Esophagus muscularis mucosa (tissue), 4 donors: ENCODE measurements around the gene ARID1B. TPM values are rescaled to one million over a fixed set of nuclear protein-coding genes. Genes with fewer than 3 reads are reported as not detected.

Experiments used
- DNase-seq: peaks from one replicate; pipeline ENCODE4 v3.0.0-alpha.2; 2017; ENCODE audit errors: extremely low spot score
- H3K27ac ChIP-seq, 4 donors: fragments of 200-600 bp; sonication (generic); replicated peaks in 1 of 4; 1 replicate in 3 of 4; 2 replicates in 1 of 4; pipeline ENCODE4 v1.5.1; 2016 to 2019; ENCODE audit warnings: mild to moderate bottlenecking in 1 of 4
- H3K27me3 ChIP-seq, 4 donors: fragments of 200-600 bp; sonication (generic); one replicate each; pipeline versions ENCODE4 v1.5.1 to v1.6.0; 2016 to 2019
- H3K36me3 ChIP-seq, 4 donors: fragments of 200-600 bp; sonication (generic); one replicate each; pipeline ENCODE4 v1.5.1; 2016 to 2019
- H3K4me1 ChIP-seq, 4 donors: fragments of 200-600 bp; sonication (generic); one replicate each; pipeline ENCODE4 v1.5.1; 2016 to 2019
- H3K4me3 ChIP-seq, 4 donors: fragments of 200-600 bp; sonication (generic); 1 replicate in 2 of 4; 2 replicates in 2 of 4; pipeline ENCODE4 v1.5.1; 2016 to 2019; ENCODE audit warnings: mild to moderate bottlenecking in 4 of 4, moderate library complexity in 1 of 4
- H3K9me3 ChIP-seq, 4 donors: fragments of 200-600 bp; sonication (generic); 1 replicate in 3 of 4; 2 replicates in 1 of 4; pipeline ENCODE4 v1.5.1; 2016 to 2019
- EP300 ChIP-seq: sonication (generic); formaldehyde crosslinking; IDR thresholded peaks from one replicate; pipeline ENCODE4 v1.6.1; 2017; ENCODE audit warnings: antibody characterized with exemption
- POLR2A ChIP-seq: fragments of 450-650 bp; IDR thresholded peaks from one replicate; pipeline ENCODE4 v1.6.1; 2017; ENCODE audit warnings: antibody characterized with exemption, moderate library complexity, mild to moderate bottlenecking, low read depth
- POLR2AphosphoS5 ChIP-seq, 2 donors: sonication (generic); formaldehyde crosslinking; IDR thresholded peaks; one replicate each; pipeline ENCODE4 v1.6.1; 2017; ENCODE audit warnings: antibody characterized with exemption in 2 of 2
- WGBS: methylation state at CpG from one replicate; pipeline ENCODE4 v1.1.5; 2018; 5-methylcytosine and 5-hydroxymethylcytosine counted together
- intact Hi-C: fragments of 100-400 bp; cut with DNase I; formaldehyde crosslinking; loops from one replicate; pipeline ENCODE4 v1.15.1; 2023
- total RNA-seq, 4 donors: library from RNA; depleted of rRNA; stranded (reverse); fragments of >200 nt; gene quantifications; one replicate each; pipeline versions ENCODE4 v1.1.0 to v1.2.1, GENCODE V29; 2016
- TF ChIP-seq, protein P1 (sequence below), 3 experiments: fragments of 200-600 bp in 2 of 3; fragments of 450-650 bp in 1 of 3; sonication (generic) in 2 of 3; IDR thresholded peaks; one replicate each; pipeline ENCODE4 v1.5.1; 2017 to 2019; ENCODE audit warnings: antibody characterized with exemption in 3 of 3, mild to moderate bottlenecking in 2 of 3, moderate library complexity in 1 of 3

Gene ARID1B
- total RNA-seq, 4 donors from 2014 or later: 55.0 to 87.2 (median 72.7) TPM

DNA sequence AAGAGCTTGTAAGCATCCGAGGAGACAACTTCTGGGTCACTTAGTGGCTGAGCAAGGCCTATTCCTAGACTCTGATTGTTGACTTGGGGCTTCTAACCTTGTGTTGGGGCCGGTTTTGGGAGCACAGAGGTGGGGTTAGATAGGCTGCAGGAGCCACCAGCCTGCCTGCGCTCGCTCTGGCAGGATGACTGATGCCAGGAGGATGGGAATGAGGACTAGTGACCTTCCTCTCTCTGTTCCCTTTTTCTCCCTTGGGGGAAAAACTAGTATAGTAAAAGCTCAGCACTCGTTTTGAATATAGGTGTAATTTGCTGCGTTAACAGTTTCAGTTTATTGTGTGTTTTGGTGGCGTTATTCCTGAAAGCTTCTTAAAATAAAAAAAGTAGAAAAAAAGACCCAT is 141.5 kb downstream of the ARID1B start:
- H3K27ac ChIP-seq: no peak overlapping the region
- 69% methylated on average over 7 of the region's 7 CpGs for WGBS

GRCh38 chr6:156919370-156919769 is 142.2 kb downstream of the ARID1B start:
- intact Hi-C loops: no loop called here
- Histone ChIP-seq H3K4me3 (no peak overlapping the region), H3K36me3 (no peaks in the 10 kb centered on the region), H3K9me3 (no peaks in the 10 kb centered on the region), H3K4me1 (peaks cover 18 to 37% (median 31%) of the 10 kb centered on the region in 4 donors), H3K27me3 (no peaks in the 10 kb centered on the region), H3K27ac (no peak overlapping the region)
- 100% methylated on average over 2 of the region's 2 CpGs for WGBS
- TF ChIP-seq POLR2AphosphoS5 (IDR thresholded peaks at IDR 0.05): no peak
- TF ChIP-seq, protein P1, sequence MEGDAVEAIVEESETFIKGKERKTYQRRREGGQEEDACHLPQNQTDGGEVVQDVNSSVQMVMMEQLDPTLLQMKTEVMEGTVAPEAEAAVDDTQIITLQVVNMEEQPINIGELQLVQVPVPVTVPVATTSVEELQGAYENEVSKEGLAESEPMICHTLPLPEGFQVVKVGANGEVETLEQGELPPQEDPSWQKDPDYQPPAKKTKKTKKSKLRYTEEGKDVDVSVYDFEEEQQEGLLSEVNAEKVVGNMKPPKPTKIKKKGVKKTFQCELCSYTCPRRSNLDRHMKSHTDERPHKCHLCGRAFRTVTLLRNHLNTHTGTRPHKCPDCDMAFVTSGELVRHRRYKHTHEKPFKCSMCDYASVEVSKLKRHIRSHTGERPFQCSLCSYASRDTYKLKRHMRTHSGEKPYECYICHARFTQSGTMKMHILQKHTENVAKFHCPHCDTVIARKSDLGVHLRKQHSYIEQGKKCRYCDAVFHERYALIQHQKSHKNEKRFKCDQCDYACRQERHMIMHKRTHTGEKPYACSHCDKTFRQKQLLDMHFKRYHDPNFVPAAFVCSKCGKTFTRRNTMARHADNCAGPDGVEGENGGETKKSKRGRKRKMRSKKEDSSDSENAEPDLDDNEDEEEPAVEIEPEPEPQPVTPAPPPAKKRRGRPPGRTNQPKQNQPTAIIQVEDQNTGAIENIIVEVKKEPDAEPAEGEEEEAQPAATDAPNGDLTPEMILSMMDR (IDR thresholded peaks at IDR 0.05): no peak
- no peak for TF ChIP-seq POLR2A
- no peak for TF ChIP-seq EP300
- DNase-seq: no peak

More for the DNA sequence above, 141.5 kb downstream of the ARID1B start:
- H3K27me3 ChIP-seq: no peaks in the 10 kb centered on the region
- no peak for DNase-seq
- no peaks in the 10 kb centered on the region for H3K36me3 ChIP-seq
- peaks cover 18 to 36% (median 28%) of the 10 kb centered on the region in 4 donors for H3K4me1 ChIP-seq
- TF ChIP-seq POLR2A: no peak
- TF ChIP-seq, protein P1 (IDR thresholded peaks at IDR 0.05): no peak
- TF ChIP-seq POLR2AphosphoS5 (IDR thresholded peaks at IDR 0.05): no peak
- no peak for TF ChIP-seq EP300
- no peak overlapping the region for H3K4me3 ChIP-seq
- intact Hi-C loops: no loop called here
- no peaks in the 10 kb centered on the region for H3K9me3 ChIP-seq

DNA sequence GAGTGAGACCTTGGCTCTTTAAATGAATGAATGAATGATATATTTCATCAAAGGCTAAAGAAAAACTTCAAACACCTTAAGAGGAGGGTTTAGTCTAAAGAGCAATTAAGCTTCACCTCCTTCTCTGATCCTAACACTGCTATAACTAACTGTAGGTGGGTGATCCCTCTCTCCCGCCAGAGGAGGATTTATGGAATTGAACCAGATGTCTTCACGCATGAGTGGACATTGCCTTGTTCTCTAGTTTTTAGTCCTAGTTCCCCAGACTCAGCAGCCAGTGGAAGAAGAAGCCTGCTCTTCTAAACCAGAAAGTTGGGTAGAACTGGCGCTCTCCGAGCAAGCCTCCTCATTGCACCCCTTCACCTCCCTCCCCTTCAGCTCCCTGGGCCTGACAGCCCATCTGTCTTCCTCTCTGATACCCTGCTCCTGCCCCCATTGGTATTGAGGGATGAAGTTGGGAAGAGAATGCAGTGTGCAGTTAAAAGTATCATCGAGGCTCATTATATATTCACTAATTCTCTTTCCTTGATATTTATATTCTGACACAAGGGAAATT is 142.7 kb downstream of the ARID1B start:
- no peak for DNase-seq
- TF ChIP-seq, protein P1 (IDR thresholded peaks at IDR 0.05): no peak
- TF ChIP-seq POLR2A (no peak), EP300 (no peak), POLR2AphosphoS5 (IDR thresholded peaks at IDR 0.05) (no peak)
- peaks cover 19 to 38% (median 31%) of the 10 kb centered on the region in 4 donors for H3K4me1 ChIP-seq
- no peaks in the 10 kb centered on the region for H3K9me3 ChIP-seq
- H3K36me3 ChIP-seq: no peaks in the 10 kb centered on the region
- WGBS: 83% methylated on average over 5 of the region's 5 CpGs
- no peaks in the 10 kb centered on the region for H3K27me3 ChIP-seq
- H3K27ac ChIP-seq: no peak overlapping the region
- intact Hi-C loops: no loop called here
- H3K4me3 ChIP-seq: no peak overlapping the region

DNA sequence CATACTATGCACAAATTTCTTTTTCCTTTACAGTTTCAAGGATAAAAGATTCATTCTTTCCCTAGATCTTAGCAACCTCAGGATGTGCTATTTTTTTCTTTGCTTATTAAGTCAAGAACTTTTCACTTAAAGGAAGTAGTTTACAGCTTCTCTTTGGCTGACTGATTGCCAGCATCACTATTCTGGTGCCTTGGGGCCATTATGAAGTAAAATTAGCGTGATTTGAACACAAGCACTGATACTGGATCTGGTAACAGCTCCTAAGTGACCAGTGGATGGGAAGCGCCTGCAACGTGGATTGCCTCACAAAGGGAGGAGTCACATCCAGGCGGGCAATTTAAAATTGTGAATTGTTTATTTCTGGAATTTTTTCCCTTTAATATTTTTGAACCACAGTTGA is 147.1 kb downstream of the ARID1B start:
- Histone ChIP-seq H3K9me3 (no peaks in the 10 kb centered on the region), H3K36me3 (peaks cover 0 to 3% (median 0%) of the 10 kb centered on the region in 4 donors), H3K27me3 (no peaks in the 10 kb centered on the region), H3K27ac (no peak overlapping the region), H3K4me3 (no peak overlapping the region), H3K4me1 (peaks cover 12 to 47% (median 21%) of the 10 kb centered on the region in 4 donors)
- TF ChIP-seq POLR2A (no peak), POLR2AphosphoS5 (IDR thresholded peaks at IDR 0.05) (no peak), EP300 (no peak)
- TF ChIP-seq, protein P1 (IDR thresholded peaks at IDR 0.05): no peak
- 88% methylated on average over 4 of the region's 4 CpGs for WGBS
- no peak for DNase-seq
- intact Hi-C loops: no loop called here

- Histone ChIP-seq H3K27ac (no peak overlapping the region), H3K36me3 (peaks cover 0 to 3% (median 0%) of the 10 kb centered on the region in 4 donors), H3K4me1 (peaks cover 12 to 44% (median 18%) of the 10 kb centered on the region in 4 donors), H3K9me3 (no peaks in the 10 kb centered on the region), H3K4me3 (no peak overlapping the region), H3K27me3 (no peaks in the 10 kb centered on the region)
- DNase-seq: no peak
- intact Hi-C loops: no loop called here
- WGBS: 93% methylated on average over 2 of the region's 2 CpGs
- TF ChIP-seq POLR2AphosphoS5 (IDR thresholded peaks at IDR 0.05): no peak
- no peak for TF ChIP-seq EP300
- TF ChIP-seq, protein P1 (IDR thresholded peaks at IDR 0.05): no peak
- TF ChIP-seq POLR2A: no peak
These were observed 147.8 kb downstream of the ARID1B start for GRCh38 chr6:156925026-156925425.
